NCI-H460 (cell line): ENCODE results near the gene SND1. TPM values are rescaled to one million over a fixed set of nuclear protein-coding genes. Genes with fewer than 3 reads are reported as not detected.

Source experiments
- DNase-seq: peaks from one replicate; pipeline ENCODE4 v3.0.0-alpha.2; 2016; ENCODE audit warnings: low read depth; ENCODE audit errors: extremely low read depth
- total RNA-seq: library from RNA; depleted of rRNA; stranded (reverse); fragments of >200 nt; shearing (Covaris generic); gene quantifications from 2 replicates; pipeline ENCODE4 v1.2.3, GENCODE V29; 2014

SND1 gene
- total RNA-seq, 1 experiment from 2014 or later = 193 TPM

DNA sequence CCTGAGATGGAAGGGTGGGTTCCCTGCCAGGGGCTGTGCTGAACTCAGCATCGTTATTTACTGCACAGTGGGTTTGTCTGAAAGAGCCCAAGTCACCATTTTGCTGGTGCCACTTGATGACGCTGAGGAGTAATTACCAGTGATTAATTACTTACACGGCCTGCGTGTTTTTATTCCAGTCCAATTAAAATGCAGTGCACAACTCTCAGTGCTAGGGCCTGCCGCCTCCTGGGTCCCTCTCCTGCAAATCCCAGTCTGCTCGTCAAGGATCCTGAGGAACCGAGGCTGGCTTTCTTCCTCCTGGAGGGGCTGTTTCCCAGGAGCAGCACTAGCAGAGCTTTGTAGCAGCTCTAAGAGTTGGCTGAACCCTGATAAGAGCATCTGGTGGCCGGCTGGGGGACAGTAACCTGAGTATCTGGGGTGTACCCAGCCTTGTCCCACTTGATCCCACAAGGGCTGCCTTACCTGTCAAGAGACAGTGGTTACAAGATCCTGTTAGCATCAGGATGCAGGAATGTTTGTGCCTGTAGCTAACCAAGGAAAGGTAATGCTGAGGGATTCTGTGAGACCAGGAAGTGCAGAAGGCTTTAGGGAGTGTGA lies 424.3 kb downstream of the SND1 start:
- DNase-seq = no peak

DNA sequence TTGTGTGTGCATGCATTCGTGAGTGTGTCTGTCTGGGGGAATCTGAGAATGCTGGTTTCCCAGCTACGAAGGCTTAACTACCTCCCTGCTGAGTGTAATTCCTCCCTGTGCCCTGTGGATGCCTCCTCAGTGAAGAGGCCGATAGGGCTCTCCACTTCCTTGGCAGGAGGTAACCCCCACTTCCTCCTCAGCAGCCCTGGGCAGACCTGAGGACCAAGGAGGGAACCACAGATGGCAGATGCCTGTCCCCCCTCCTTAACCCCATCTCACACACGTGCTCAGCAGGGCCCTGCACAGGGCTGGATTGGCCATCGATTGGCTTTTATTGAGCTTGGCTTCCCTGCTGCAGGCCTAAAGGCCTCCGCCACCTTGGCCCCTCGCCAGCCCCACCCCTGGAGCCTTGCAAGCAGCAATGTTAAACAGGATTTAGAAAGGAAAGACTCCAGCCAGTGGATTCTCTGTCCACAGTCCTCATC lies 424.8 kb downstream of the SND1 start:
- no peak for DNase-seq

DNA sequence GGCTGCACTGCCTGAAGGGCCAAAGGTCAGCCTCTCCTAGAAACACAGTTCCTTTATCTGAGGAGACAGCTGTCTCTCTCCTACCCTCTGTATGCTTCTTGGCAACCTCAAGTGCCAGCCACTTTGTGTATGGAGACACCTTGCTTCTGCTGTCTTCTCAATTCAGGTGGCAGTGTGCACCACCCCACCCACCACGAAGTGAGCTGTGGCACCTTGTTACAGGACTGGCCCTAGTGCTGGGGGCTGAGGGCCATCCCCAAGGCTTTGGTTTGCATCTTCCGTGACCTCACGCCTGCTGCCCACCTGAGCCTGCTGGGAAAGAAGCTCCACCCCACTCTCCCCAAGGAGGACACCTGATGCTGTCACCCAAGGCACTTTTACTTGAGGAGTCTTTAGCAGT lies 426.3 kb downstream of the SND1 start:
- no peak for DNase-seq

DNA sequence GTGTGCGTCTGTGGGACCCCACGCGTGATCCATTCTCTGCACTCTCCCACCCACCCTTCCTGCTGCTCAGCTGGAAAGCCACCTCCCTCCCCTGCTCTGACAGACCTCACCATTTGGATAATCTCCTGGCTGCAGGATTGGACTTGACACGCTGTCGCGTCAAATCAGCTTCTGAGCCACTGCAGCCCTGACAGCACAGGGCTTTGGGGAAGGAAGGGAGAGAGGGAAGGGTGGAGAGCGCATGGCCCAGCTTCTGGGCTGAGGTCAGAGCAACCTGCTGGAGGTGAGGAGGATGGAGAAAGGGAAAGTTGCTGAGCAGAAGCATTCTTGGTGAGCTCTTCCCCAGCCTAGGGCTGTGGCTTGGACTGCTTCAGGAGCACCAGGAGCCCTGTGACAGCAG lies 428.2 kb downstream of the SND1 start:
- no peak for DNase-seq

DNA sequence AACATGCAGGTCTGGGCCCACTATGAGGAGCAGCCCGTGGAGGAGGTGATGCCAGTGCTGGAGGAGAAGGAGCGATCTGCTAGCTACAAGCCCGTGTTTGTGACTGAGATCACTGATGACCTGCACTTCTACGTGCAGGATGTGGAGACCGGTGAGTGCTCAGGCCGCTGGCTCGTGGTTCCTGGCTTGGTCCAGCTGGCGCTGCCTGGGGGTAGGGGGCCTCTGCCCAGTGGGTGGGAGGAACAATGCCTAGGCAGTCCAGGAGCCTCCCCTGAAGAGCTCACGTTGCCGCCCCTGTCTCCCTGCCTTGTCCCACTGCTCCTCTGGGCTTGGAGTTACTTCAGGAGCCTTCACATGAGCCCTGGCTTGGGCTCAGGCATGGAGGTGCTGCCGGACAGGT lies 429.4 kb downstream of the SND1 start:
- DNase-seq = no peak

DNA sequence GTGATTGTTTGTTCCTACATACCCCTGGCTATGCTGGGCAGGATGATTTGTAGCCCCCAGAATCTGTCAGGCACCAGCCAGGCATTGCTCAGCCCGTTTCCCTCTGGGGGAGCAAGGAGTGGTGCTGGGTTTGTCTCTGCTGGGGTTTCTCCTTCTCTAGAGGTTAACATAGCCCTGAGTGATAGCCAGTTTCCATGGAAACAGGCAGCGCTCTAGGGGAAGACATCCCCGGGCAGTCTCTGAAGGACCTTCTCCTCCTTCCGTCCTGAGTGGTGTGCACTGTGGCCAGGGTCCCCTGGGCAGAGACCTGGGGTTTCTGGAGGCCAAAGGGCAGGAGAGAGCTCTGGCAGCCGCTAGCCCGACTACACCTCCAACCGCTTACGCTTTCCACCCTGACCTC lies 429.8 kb downstream of the SND1 start:
- DNase-seq = no peak

- DNase-seq = no peak
Measured at GRCh38 chr7:128082431-128082830, 430.4 kb downstream of the SND1 start.

- DNase-seq = no peak
Measured at GRCh38 chr7:128084896-128085608, 433.1 kb downstream of the SND1 start.

DNA sequence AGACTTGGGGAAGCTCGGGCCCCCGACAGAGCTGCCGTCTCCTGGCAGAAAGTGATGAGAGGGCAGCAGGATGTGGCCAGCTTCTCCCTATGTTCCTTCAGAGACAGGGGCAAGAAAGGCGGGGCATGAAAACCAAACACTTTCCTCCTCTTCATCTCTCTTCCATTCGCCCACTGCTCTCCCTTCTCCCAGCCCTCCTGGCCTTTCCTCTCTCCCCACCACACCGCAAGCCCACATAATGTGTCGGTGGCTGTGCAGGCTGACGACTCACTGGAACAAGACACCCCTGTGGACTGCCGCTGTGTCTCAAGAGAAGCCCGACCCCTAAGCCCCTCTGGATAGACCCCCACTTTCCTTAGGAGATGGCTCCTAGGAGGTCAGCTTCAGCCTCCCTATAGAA lies 438.5 kb downstream of the SND1 start:
- no peak for DNase-seq

- DNase-seq = no peak
Measured at GRCh38 chr7:128091106-128091505, 439.1 kb downstream of the SND1 start.

DNA sequence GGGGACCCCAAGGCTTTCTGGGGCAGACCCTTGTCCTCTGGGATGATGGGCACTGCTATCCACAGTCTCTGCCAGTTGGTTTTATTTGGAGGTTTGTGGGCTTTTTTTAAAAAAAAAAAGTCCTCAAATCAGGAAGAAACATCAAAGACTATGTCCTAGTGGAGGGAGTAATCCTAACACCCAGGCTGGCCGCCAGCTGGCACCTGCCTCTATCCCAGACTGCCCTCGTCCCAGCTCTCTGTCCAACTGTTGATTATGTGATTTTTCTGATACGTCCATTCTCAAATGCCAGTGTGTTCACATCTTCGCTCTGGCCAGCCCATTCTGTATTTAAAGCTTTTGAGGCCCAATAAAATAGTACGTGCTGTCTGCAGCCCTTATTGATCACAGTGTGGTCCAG lies 440.2 kb downstream of the SND1 start:
- no peak for DNase-seq

DNA sequence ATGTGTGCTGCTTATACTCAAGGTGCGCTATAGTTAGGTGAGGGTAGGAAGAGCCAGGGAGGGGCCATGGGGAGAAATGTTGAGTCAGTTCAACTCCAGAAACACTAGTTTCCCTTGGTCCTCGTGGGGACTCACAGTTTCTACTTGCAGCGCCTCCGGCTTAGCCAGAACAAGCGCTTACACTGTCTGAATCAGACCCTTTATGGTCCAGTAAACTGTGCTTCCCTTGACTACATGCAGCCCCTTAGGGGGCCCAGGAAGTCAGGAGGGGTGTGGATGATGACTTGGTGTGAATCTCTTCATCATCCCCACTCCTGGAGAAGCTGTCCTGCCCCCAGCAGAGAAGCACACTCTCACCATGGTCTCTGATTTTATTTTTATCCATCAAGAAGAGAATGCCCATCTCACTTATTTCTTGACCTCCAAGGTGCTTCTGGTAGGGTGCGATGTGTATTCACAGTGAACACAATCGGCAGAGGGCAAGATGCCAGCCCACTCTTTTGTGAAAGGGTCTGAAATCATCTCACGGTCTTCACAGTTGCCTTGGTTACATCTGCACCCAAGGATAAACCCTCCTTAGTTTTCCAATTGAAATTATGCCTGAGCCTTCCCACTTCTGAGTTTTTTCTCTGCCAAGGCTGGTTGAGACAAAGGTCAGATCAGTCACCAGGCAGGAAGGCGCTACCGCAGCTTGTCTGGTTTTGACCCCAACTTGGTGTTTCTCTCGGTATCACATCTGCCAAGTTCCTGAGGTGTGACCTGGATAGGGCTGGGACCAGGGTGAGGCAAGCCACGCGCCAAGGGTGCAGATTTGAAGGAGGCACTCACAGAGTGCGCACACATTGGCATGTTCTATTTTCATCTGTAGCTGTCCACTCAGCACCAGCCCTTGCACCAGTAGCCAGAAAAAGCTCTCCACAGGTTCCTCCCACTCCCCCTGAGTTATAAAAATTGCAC lies 441.9 kb downstream of the SND1 start:
- no peak for DNase-seq

- no peak for DNase-seq
Measured at GRCh38 chr7:128094686-128095085, 442.7 kb downstream of the SND1 start.

- no peak for DNase-seq
Measured at GRCh38 chr7:128097211-128097731, 445.3 kb downstream of the SND1 start.

DNA sequence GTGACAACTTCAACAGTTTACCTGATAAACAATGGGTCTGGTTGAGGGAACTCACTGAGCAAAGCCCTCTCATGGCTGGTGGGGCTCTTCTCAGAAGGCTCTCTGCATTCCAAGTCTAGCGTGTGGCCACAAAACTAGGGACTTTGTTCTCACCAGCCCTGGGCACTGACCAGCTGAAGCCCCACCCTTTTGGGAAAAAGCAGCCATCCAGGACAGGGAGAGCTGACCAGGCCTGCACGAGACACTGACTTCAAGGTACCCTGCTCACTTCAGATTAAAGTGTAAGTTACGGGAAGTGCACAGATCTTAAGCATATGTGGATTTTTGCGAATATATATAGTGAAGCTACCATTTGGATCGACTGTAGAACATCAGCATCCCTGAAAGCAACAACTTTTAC lies 446.6 kb downstream of the SND1 start:
- no peak for DNase-seq

DNA sequence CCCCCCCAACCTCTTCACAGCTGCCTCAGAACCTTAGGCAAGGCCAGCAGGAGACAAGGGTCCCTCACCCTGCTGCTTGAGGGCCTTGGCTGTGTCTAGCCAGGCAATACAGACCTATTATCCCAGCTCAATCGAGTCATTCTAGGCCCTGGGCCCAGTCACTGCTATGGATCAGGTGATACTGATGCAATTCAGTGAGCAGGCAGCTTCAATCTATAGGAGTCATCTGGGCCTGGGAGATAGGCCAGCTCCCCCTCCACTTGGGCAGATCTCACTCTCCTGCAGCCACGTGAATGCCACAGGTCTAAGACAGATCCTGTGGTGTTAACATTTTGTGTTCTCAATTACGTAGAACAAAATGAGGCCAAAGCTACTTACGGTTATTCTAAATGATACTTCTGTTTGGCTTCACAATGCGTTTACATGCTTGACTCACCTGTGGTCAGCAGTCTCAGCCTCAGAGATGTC lies 447.2 kb downstream of the SND1 start:
- DNase-seq = no peak

DNA sequence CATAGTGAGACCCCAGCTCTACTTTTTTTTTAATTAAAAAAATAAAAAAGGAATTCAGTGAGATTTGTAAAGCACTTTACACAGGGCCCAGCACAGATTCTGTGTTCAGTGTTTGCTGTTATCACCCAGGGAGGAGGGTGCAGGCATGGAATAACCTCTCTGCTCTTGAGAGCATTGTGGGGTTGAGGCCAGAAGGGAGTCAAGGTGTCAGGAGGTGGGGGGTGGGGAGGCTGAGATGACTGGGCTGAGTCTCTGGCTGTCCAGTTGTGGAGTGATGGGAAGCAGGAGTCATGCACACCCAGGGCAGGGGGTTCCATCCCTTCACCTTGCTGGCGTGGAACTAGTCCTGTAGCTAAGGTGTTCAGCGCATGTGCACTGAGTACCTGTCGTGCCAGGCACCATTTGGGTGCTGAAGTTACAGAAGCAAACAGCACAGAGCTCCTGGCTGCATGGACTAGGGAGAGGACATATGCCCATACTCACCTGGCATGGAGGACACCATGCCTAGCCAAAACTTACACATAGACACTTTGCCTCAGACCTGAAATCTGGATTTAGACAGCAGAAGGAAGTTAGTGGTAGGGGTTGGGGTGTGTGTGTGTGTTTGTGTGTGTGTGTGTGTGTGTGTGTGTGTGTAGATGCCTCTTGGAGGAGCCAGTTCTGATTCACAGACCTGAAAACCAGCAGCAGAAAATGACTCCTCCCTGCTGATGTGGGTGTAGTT lies 448.4 kb downstream of the SND1 start:
- no peak for DNase-seq

DNA sequence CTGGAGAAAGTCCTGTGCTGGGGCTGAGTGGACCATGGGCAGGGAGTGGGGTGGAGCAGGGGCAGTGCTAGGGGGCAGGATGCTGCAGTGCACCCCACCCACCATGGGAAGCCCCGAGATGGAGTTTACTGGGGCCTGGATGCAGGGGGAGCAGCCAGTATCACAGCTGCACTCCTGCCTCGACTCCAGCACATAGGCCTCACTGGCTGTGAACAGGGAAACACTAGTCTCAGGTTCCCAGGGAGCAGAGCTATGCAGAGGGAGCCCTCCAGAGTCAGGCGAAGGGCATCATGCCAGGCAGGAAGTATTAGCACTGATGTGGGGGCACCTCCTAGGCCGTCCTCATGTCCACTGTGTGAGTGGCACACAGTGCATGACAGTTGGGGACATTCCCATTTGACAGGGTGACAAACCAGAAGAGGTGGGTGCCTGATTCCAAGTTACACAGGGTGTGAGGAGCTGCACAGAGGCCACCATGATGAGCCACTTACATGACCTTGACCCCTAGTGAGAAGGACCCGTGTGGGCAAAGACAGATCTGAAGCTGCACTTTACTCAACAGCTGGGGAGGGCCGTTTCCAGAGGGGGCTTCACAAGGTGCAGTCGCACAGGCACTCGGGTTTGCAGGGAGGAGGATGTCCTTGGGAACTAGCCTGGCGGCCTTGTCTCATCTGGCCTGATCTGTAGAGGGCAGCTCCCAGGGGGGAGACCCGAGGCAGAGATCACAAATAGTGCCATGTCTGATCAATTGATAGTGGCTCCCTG lies 449.1 kb downstream of the SND1 start:
- no peak for DNase-seq

DNA sequence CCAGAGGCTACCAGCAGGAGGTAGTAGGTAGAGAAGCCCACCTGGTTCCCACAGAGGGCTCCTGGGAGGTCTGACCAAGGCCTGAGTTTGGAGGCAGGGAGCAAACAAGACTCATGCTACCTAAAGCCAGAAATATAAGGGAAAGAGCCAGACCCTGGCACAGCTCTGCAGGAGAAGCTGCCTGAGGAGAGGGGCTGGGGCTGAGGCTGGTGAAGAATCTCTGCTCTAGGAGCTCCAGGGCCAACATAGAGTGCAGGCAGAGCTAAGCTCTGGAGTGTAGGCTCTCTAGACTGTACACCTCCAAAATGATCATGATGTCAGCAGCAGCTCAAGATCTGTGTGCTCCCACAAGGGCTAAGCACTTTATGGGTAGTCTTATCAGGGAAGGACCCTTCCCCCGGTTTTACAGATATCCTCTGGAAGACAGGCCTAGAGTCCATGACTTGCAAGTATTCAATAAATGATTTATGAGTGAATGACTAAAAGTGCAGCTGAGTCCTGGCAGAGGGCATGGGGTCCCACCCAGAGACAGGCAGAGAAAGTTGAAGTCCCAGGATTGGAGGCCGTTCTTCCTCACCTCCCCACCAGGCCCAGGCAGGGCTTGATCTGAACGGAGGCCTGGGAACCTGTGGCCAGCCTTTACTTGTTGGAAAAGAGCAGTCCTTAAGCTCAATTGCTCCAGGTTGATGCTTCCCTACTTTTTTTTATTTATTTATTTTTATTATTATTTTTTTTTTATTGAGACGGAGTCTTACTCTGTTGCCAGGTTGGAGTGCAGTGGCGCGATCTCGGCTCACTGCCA lies 450.7 kb downstream of the SND1 start:
- no peak for DNase-seq
